ENCODE measurements around the gene TRIM2. TPM values are rescaled to one million over a fixed set of nuclear protein-coding genes. Genes with fewer than 3 reads are reported as not detected.

TRIM2 gene
- total RNA-seq, 1 donor: 78.5 TPM

DNA sequence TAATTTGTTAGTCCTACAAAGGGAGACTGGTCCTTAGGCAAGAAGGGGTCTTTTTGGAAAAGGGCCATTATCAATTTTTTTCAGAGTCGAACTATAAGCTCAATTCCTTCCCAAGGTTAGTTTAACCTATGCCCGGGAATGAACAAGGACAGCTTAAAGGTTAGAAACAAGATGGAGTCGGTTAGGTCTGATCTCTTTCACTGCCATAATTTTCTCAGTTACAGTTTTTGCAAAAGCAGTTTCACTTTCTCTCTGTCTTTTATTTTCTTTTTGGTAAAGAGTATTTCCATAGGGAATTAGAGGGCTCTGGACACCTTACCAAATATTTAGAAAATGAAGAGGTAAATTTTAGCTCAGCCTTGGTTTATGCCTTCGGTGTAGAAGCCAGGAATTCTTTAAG, 64.1 kb downstream of the TRIM2 start:
- no peak for DNase-seq (ENCODE audit: low read depth)
- TF ChIP-seq, protein P1, sequence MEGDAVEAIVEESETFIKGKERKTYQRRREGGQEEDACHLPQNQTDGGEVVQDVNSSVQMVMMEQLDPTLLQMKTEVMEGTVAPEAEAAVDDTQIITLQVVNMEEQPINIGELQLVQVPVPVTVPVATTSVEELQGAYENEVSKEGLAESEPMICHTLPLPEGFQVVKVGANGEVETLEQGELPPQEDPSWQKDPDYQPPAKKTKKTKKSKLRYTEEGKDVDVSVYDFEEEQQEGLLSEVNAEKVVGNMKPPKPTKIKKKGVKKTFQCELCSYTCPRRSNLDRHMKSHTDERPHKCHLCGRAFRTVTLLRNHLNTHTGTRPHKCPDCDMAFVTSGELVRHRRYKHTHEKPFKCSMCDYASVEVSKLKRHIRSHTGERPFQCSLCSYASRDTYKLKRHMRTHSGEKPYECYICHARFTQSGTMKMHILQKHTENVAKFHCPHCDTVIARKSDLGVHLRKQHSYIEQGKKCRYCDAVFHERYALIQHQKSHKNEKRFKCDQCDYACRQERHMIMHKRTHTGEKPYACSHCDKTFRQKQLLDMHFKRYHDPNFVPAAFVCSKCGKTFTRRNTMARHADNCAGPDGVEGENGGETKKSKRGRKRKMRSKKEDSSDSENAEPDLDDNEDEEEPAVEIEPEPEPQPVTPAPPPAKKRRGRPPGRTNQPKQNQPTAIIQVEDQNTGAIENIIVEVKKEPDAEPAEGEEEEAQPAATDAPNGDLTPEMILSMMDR (IDR thresholded peaks at IDR 0.05; ENCODE audit: insufficient read depth, low read length): no peak
- H3K4me3 ChIP-seq (ENCODE audit: low read depth, low read length): no peak overlapping the region

DNA sequence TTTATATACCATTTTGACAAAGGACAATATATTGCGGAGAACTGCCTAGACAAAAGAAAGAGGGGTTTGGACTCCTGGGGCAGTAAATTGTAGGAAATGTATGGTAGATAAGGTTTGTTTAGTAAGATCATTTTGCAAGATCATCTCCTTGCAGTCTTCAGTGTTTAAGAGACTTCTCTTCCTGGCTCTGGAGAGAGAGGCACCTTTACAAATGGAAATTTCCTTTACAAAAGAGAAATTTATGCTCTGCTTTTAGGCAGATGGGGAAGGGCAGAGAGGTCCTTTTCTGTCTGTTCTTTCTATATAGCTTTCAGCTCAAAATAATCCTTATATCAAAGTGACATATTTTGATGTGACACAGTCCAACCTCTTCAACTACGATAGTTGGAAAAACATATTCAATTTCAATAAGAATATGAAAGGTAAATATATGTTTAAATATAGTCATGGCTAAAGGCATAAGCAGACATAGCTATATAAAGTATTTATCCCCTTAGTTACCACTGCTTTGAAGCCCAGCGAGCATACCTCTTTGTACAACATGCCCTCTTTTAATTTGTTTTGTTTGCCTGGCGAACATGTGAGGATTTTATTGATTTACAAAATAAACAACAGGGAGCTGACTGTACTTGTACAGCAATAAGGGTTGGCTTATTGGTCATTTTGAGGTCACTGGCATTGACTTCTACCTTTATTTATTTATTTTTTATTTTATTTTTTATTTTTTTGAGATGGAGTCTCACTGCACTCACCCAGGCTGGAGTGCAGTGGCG, 65.2 kb downstream of the TRIM2 start:
- TF ChIP-seq, protein P1 (IDR thresholded peaks at IDR 0.05; ENCODE audit: insufficient read depth, low read length): no peak
- DNase-seq (ENCODE audit: low read depth): no peak
- H3K4me3 ChIP-seq (ENCODE audit: low read depth, low read length): no peak overlapping the region

DNA sequence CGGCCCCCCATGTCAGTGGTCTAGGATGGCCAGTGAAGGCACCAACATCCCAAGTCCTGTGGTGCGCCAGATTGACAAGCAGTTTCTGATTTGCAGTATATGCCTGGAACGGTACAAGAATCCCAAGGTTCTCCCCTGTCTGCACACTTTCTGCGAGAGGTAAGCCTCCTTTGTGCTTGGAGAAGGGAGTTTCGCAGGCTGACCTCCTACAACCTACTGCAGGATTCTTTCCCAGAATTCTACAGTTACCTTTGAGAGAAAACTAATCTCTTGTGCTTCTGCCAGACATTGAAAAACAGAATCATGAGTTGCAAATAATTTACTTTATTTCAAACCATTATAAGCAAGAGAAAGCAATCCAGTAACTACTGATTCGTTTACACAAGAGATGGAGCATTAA, 66.1 kb downstream of the TRIM2 start:
- TF ChIP-seq, protein P1 (IDR thresholded peaks at IDR 0.05; ENCODE audit: insufficient read depth, low read length): no peak
- H3K4me3 ChIP-seq (ENCODE audit: low read depth, low read length): no peak overlapping the region
- DNase-seq (ENCODE audit: low read depth): no peak

DNA sequence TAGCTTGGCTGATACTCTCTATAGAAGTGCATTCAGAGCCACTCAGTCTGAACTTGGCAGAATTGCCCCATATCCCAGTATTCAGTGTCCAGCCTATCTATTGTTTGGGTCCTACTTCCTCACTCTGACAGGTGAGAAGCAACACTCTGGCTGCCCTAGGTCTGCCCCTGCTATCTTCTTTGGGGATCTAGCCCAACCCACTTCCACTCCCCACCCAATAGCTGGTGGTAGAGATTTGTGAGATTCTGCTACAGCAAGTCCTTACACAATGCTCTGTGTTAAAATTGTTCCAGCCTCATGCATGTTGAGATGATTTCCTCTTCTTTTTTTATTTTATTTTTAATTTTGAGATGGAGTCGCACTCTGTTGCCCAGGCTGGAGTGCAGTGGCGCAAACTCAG, 67.6 kb downstream of the TRIM2 start:
- DNase-seq (ENCODE audit: low read depth): no peak
- no peak overlapping the region for H3K4me3 ChIP-seq (ENCODE audit: low read depth, low read length)
- TF ChIP-seq, protein P1 (IDR thresholded peaks at IDR 0.05; ENCODE audit: insufficient read depth, low read length): no peak

DNA sequence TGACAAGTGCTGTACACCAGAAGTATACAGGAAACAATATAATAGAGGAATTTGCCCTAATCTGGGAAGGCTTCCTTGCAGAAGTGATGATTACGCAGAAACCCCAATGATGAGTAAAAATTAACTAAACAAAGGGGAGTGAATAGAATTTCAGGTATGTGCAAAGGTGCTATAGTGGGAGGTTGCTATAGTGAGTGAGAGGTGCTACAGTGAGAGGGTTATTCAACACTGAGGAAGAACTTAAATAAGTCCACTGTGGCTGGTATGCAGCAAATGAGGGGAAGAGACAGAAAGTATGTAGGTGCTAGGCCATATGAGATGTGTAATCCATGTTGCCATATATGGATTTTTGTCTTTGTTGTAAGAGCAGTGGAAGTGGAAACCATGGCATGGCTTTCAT, 69.5 kb downstream of the TRIM2 start:
- DNase-seq (ENCODE audit: low read depth): no peak
- no peak overlapping the region for H3K4me3 ChIP-seq (ENCODE audit: low read depth, low read length)

DNA sequence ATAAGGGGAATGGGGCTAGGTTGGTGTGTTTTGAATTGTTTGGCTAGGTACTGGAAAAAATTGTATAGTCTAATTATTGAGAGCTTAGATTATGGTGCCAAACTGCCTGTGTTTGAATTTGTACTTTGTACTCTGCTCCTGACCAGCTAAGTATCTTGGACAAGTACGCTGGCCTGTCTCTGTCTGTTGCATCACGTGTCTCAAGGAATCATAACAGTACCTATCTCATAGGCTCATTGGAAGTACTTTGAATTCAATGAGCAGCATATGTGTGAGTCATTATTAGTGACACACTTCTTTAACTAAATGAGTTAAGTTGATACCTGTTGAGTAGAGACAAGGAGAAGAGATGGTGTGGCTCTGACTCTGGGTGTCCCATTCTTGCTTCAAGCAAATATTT, 70.7 kb downstream of the TRIM2 start:
- H3K4me3 ChIP-seq (ENCODE audit: low read depth, low read length): no peak overlapping the region
- TF ChIP-seq, protein P1 (IDR thresholded peaks at IDR 0.05; ENCODE audit: insufficient read depth, low read length): no peak
- DNase-seq (ENCODE audit: low read depth): no peak

More for the DNA sequence above, 69.5 kb downstream of the TRIM2 start:
- TF ChIP-seq, protein P1 (IDR thresholded peaks at IDR 0.05; ENCODE audit: insufficient read depth, low read length): no peak

Measured in fibroblast of the aortic adventitia (primary cell).